ENCODE data around the gene PES1. TPM values are rescaled to one million over a fixed set of nuclear protein-coding genes. Genes with fewer than 3 reads are reported as not detected.
"Not testable (repeated sequence)": the region's sequence is repeated elsewhere in the genome, so short reads cannot be mapped to it uniquely, and the experiment has no call there.

The PES1 gene
- total RNA-seq, 2 experiments from 2014 or later = 28.4 to 30.5 TPM

GRCh38 chr22:30634471-30635233 lies 42.9 kb upstream of the PES1 start:
- Histone ChIP-seq H3K9me3 (ENCODE audit: control insufficient read depth in 1 of 2, insufficient read depth in 1 of 2, low read length in 2 of 2) (peaks cover 0 to 3% of the 10 kb centered on the region in 2 experiments), H3K27me3 (ENCODE audit: control insufficient read depth in 1 of 2, insufficient read depth in 2 of 2, low read length in 2 of 2) (no peaks in the 10 kb centered on the region), H3K4me3 (ENCODE audit: low read length) (peak overlapping the region; percentile 68), H3K27ac (ENCODE audit: low read depth in 1 of 2, low read length in 2 of 2) (peak overlapping the region; percentile 73 to 76), H3K36me3 (ENCODE audit: insufficient read depth, low read length) (no peaks in the 10 kb centered on the region), H3K4me1 (ENCODE audit: insufficient read depth, low read length) (peaks cover 36% of the 10 kb centered on the region)
- Mint-ChIP-seq H3K9me3 (no peaks in the 10 kb centered on the region), H3K36me3 (ENCODE audit: low read depth) (no peaks in the 10 kb centered on the region), H3K27me3 (no peaks in the 10 kb centered on the region), H3K4me1 (ENCODE audit: low read depth) (peaks cover 28% of the 10 kb centered on the region), H3K4me3 (peak overlapping the region; percentile 89), H3K27ac (peak overlapping the region; percentile 94)
- intact Hi-C loops (cut with DNase I, micrococcal nuclease) = loop anchor here (1.0 to 10.0 kb wide), 11 partner anchors 33 to 598 kb away; partner anchors contain the start of genes DUSP18 (in 2 of the 2), MORC2 (in 1 of the 2), OSBP2 (in 1 of the 2) and TUG1 (in 1 of the 2)
- DNase-seq (peak; percentile 80 to 95 (median 89)), ATAC-seq (ENCODE audit: poor library complexity) (peak; percentile 68)
- TF ChIP-seq CTCF (IDR thresholded peaks at IDR 0.05) = peak; percentile 91
- CTCF ChIA-PET = interaction anchor here (0.6 to 2.0 kb wide), 19 partner anchors 8 to 833 kb away, joined by 3 to 13 read pairs (median 5); partner anchors contain the start of genes DUSP18, PIK3IP1, SELENOM and TCN2
- POLR2A ChIA-PET = interaction anchor here (0.6 to 2.5 kb wide), 15 partner anchors 9 to 657 kb away, joined by 3 to 14 read pairs (median 4); partner anchors contain the start of genes DUSP18, LIMK2, MORC2 and PES1

- H3K27me3 Mint-ChIP-seq, CTCF ChIA-PET: not testable (repeated sequence)
These were observed 39.8 kb upstream of the PES1 start for GRCh38 chr22:30631469-30631868.

GRCh38 chr22:30628491-30628890 lies 36.8 kb upstream of the PES1 start:
- intact Hi-C loops (cut with DNase I, micrococcal nuclease) = no loop called here
- Mint-ChIP-seq H3K27me3 (no peaks in the 10 kb centered on the region), H3K27ac (no peak overlapping the region), H3K4me1 (ENCODE audit: low read depth) (no peaks in the 10 kb centered on the region), H3K4me3 (no peak overlapping the region), H3K9me3 (no peaks in the 10 kb centered on the region), H3K36me3 (ENCODE audit: low read depth) (no peaks in the 10 kb centered on the region)
- Histone ChIP-seq H3K4me1 (ENCODE audit: insufficient read depth, low read length) (no peaks in the 10 kb centered on the region), H3K27ac (ENCODE audit: low read depth in 1 of 2, low read length in 2 of 2) (no peak overlapping the region), H3K27me3 (ENCODE audit: control insufficient read depth in 1 of 2, insufficient read depth in 2 of 2, low read length in 2 of 2) (no peaks in the 10 kb centered on the region), H3K4me3 (ENCODE audit: low read length) (no peak overlapping the region), H3K36me3 (ENCODE audit: insufficient read depth, low read length) (no peaks in the 10 kb centered on the region), H3K9me3 (ENCODE audit: control insufficient read depth in 1 of 2, insufficient read depth in 1 of 2, low read length in 2 of 2) (no peaks in the 10 kb centered on the region)
- ATAC-seq (ENCODE audit: poor library complexity) (no peak), DNase-seq (no peak)
- ChIA-PET POLR2A (no interaction called here), CTCF (interaction anchor here (0.5 kb wide), 1 partner anchor 118 kb away, joined by 3 read pairs; no protein-coding TSS in a partner anchor)
- no peak for TF ChIP-seq CTCF (IDR thresholded peaks at IDR 0.05)

More at GRCh38 chr22:30631469-30631868, 39.8 kb upstream of the PES1 start:
- H3K4me3 Mint-ChIP-seq; H3K27ac ChIP-seq (ENCODE audit: low read depth in 1 of 2, low read length in 2 of 2); H3K36me3 ChIP-seq (ENCODE audit: insufficient read depth, low read length); H3K27me3 ChIP-seq (ENCODE audit: control insufficient read depth in 1 of 2, insufficient read depth in 2 of 2, low read length in 2 of 2); H3K9me3 Mint-ChIP-seq; POLR2A ChIA-PET; ATAC-seq (ENCODE audit: poor library complexity); DNase-seq; H3K27ac Mint-ChIP-seq; H3K4me3 ChIP-seq (ENCODE audit: low read length); H3K36me3 Mint-ChIP-seq (ENCODE audit: low read depth); H3K9me3 ChIP-seq (ENCODE audit: control insufficient read depth in 1 of 2, insufficient read depth in 1 of 2, low read length in 2 of 2): not testable (repeated sequence)
- intact Hi-C loops (cut with DNase I, micrococcal nuclease) = loop anchor here in 1 of 2 experiments (5.0 to 10.0 kb wide), 3 partner anchors 63 to 601 kb away; partner anchors contain the start of gene OSBP2
- H3K4me1 Mint-ChIP-seq (ENCODE audit: low read depth) = peaks cover 19% of the 10 kb centered on the region
- H3K4me1 ChIP-seq (ENCODE audit: insufficient read depth, low read length) = peaks cover 21% of the 10 kb centered on the region
